ENCODE data around the gene CCDC85C.

The CCDC85C gene

DNA sequence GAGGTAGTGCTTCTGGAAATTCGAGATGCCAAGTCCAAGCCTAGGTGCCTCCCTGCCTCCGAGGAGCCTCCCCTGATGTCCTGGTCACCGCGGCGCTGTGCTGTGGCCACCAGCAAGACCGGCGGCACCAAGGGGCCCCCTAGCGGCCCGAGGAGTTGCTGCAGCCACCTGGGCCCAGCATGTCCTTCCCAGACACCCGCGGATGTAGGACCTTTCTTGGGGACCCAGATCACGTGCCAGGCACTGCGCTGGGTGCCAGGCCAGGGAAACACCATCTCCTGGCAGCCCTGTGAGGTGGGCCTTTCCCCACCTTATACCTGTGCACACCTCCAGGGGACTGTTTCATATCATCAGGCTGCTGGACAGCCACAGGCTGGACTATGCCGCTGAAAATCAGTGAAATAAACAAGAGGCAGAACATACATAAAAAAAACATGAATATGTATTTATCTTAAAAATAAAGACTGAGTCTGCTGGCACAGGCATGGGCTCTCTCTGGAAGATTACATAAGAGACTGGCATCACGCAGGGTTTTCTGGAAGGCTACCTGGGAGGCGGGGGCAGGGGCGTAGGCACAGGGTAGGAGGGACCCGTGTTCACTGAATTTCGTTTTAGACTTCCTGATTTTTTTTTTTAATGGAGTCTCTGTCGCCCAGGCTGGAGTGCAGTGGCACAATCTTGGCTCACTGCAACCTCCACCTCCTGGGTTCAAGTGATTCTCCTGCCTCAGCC lies 25.0 kb upstream of the CCDC85C start:
- peak; percentile 60 for DNase-seq

DNA sequence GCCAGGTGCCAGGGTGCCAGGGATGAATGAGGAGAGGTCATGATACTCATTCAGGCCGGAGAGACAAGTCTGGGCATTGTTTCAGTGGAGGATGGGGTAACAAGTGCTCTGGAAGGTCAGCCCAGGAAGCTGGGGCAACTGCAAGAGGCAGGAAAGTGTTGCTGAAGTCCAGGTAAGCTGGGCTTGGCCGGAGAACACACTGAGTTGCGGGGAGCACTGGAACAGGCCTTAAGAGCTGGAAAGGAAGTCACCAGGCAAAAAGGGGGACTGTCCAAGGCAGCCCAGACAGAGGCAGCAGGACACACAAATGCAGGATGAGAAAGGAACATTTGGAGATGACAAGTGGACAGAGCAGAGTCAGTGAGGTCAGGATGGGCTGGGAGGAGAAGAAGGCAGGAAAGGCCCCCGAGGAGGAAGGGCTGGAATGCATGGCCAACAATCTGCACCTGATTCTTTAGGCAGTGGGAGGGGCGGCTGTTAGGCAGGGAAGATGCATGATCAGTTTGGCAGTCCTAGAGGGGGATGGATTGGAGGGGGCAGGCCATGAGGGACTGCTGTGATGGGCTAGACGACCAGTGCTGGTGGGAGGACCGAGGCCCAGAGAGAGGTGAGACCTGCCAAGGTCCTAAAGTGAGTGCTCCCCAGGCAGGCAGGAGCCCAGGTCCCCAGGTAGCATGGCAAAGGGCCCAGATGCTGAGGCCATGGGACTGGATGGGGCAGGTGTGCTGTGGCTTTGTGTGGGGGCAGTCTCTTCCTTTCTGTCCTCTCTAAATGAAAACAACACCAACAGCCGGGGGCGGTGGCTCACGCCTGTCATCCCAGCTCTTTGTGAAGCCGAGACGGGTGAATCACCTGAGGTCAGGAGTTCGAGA lies 23.7 kb upstream of the CCDC85C start:
- DNase-seq, result no peak

DNA sequence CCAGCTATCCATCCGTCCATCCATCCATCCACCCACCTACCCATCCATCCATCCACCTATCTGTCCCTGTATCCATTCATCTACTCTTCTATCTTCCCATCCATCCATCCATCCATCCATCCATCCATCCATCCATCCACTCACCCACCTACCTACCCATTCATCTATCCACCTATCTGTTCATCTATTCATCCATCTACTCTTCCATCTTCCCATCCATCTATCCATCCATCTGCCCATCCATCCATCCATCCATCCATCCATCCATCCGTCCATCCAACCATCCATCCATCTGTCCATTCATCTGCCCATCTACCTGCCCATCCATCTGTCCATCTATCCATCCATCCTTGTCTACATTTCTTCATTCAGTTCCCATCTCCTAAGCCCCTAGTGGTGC lies 23.1 kb upstream of the CCDC85C start:
- no peak for DNase-seq

GRCh38 chr14:99626041-99626648 lies 22.1 kb upstream of the CCDC85C start:
- no peak for DNase-seq

DNA sequence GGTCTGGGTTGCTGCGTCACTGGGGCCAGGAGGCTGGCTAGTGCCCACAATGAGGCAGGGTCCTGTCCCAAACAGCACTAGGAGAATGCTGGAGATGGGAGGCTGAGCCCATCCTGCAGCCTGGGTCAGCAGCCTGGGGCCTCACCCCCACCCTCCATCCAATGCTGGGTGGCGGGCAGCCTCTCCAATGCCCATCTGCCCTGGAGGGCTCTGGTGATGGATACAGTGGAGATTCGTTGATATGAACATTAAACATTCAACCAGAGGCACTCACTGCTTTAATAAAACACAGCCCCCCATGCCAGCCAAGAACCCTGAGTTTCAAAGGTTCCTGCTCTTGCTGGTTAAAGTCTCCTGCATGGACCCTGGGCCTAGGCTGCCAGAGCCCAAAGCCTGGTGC lies 21.5 kb upstream of the CCDC85C start:
- DNase-seq, result no peak

GRCh38 chr14:99624971-99625370 lies 21.0 kb upstream of the CCDC85C start:
- DNase-seq, result no peak

GRCh38 chr14:99624024-99624423 lies 20.0 kb upstream of the CCDC85C start:
- no peak for DNase-seq

- DNase-seq, result no peak
These were observed 17.9 kb upstream of the CCDC85C start for GRCh38 chr14:99621948-99622347.

DNA sequence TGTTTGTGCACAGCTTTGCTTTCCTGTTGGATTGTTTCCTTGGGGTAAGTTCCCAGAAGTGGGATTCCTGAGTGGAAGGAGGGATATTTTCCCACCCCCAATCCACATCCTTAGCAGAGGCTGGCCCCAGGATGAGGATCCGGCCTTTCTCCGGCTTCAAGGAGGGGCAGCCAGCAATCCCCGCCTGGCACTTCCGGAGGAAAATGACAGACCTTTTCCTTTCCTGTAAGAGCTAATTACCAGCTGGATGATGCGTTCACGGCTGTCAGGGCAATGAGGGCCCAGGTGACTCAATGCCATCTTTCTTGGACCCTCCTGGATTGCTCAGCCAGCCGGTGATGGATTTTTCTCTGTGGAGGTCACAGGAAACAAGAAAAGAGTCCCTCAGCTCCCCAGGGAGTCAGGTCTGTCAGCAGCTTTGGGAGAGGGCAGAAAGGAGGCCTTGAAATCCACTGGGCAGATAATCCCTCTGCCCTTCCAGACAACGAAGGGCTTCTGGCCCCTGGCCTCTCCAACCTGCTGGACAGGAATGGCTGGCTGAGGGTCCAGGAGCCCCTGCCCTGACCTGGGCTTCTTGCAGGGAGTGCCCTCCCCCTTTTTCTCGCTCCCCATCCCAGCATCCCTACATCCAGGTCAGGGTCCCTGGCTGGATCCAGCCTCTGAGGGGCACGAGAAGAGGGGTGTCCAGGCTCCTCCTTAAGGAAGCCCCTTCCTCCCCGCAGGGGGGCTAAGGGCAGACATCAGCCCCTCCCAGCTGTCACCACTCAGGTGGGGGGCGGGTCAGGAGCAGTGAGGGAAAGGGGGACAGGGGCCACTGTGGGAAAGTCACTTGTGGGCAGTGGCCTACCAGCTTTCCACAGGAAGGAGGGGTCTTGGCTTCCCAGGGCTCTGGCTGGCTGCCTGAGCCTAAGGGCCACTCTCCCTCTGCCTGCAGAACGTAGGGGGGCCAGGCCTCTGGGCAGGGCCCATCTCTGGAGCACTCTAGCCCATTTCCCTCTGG lies 16.1 kb upstream of the CCDC85C start:
- DNase-seq, result no peak

- no peak for DNase-seq
These were observed 13.1 kb upstream of the CCDC85C start for GRCh38 chr14:99616832-99617800.

- DNase-seq, result no peak
These were observed 11.6 kb upstream of the CCDC85C start for GRCh38 chr14:99615497-99616157.

DNA sequence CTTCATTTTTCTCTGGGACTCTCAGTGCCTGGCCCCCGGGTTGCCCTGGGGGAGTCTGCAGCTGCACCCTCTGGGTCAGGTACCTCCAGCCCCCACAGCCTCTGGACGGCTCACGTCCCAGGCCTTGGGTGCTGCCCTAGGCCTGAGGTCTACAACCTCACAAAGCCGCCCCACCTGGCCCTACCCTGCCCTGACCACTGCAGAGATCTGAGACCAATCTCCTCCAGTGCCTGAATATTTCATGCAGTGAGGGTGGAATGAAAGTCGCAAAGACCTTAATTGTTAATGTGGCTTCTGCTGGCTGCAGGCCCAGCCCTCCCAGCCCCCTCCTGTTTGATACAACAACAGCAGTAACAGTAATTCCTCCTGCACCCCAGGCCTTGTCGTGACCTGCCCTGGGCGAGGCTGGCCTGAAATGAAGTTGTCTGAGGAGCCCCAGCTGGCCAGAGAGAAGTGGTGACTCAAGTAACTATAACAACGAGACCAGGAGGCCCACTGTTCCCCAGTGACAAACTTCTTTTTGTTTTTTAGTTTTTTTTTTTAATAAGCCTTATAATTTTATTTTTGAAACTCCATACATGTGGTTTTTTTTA lies 8.8 kb upstream of the CCDC85C start:
- no peak for DNase-seq

DNA sequence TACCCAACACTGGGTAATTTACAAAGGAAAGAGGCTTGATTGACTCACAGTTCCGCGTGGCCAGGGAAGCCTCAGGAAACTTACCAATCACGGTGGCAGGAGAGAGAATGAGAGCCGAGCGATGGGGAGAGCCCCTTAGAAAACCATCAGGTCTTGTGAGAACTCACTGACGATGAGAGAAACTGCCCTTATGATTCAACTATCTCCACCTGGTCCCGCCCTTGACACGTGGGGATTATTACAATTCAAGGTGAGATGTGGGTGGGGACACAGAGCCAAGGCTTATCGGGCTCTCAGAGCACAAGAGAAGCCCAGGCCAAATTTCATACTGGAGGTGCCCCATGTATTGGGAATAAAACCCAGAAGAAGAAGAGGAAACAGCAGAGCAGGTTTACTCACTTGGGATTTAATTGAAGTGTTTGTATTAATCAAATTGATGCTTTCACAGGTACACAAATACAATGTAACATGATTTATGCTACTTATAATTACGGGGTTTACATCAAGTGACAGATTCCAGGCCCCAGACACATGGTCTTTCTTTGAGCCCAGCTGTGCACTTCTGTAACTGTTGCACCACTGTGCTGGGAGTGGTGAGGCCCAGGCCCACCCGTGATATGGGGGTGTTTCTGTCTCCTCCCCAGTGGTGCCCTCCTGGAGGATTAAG lies 8.2 kb upstream of the CCDC85C start:
- peak; percentile 14 for DNase-seq

GRCh38 chr14:99611646-99612045 lies 7.6 kb upstream of the CCDC85C start:
- DNase-seq, result no peak

- DNase-seq, result no peak
These were observed 5.5 kb upstream of the CCDC85C start for GRCh38 chr14:99609245-99610170.

DNA sequence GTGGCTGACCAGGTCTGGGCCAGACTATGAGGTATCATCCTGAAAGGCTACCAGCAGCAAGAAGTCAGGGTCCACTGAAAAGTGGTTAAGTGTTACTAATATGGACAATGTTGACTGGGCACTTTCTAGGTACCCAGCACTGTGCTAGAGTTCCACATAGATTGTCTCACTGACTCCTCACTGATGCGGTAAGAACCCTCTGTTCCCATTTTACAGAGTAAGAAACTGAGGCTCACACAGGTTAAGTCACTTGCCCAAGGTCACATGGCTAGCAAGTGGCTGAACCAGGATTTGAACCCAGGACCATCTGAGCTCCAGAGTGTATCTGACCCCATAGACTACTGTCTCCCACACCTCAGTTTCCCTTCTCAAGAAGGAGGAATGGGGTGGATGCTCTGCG lies 4.6 kb upstream of the CCDC85C start:
- DNase-seq, result no peak

DNA sequence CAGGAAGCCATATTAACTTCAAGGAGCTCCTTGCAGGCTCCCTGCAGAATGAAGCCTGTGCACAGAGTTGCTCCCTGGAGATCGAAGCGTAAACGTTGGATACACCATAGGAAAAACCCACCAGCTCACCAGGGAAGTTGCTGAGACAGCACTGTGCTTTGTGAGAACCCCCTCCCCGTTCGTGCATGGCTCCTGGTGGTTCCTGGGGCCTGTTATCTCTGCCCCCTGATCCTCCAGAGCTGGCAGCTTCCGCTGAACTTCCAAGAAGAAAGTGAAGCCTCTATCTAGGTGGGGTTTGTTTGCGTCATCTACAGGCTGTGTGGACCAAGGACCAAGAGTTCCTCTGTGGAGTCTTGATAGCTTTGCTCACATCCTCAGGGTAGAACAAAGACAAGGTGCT lies 2.4 kb upstream of the CCDC85C start:
- DNase-seq, result no peak

DNA sequence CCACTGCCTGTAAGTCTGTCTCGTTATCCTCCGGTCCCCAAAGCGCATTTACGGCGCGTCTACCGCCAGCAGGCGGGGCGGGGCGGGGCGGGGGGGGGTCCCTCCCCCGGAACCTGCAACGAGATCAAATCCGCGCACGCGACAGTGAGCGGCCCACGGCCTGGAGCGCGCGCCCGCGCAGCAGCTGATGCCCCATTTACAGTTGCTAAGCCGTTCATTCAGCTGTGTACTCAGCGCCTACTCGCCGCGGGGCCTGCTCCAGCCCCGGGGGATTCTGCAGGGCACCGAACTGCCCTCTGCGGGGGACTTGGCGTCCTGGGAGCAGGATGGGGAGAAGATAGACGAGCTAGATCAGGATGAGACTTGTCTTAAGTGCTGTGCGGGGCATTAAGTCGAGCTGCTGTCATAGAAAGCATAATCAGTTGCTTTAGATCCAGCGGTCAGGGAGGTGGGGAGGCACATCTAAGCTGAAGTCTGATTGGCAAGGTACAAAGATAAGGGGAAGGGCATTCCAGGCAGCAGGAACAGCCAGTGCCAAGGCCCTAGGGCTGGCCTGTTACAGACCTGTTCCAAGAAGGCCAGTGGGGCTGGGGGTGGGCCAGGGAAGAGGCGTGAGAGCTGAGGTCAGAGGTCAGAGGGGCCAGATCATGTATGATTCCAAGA lies 1.4 kb upstream of the CCDC85C start:
- peak; percentile 70 for DNase-seq

Measured in NCI-H748 treated with DMSO at 0.1 percent for 48 hours (cell line).